ENCODE measurements around the gene CRHR1.

DNA sequence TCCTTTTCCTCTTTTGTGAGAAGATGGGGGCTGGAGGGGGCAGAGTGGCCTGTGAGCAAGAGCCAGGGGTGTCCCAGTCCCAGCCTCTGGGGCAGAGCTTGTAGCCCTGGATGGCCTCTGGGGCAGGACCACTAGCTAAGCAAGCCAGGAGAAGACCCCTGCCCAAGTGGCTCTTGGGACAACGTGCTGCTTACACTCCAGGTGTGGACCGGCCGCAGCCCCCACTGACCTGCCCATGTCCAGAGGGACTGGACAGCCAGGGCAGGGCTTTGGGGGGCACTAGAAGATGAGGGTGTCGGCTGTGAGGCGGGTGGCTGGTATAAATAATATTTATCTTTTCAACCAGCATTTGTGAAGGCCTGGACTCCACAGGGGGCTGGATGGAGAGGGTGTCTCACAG lies 51.4 kb downstream of the CRHR1 start:
- TF ChIP-seq CTCF (IDR thresholded peaks at IDR 0.05; ENCODE audit: low read length), result no peak
- TF ChIP-seq EZH2 (optimal IDR thresholded peaks at IDR 0.05; ENCODE audit: low read depth, low read length), result no peak
